Stimulated activated CD8-positive, alpha-beta memory T cell treated with anti-CD3 and anti-CD28 coated beads, Interleukin-2, amount 100 ng/mL, for 48 hours (primary cell): Measurements from ENCODE around the gene MAP4K5.

Experiments
- DNase-seq, 2 donors: peaks; one replicate each; pipeline ENCODE4 v3.0.0-alpha.2; 2020; ENCODE audit warnings: low read depth in 2 of 2

The MAP4K5 gene

DNA sequence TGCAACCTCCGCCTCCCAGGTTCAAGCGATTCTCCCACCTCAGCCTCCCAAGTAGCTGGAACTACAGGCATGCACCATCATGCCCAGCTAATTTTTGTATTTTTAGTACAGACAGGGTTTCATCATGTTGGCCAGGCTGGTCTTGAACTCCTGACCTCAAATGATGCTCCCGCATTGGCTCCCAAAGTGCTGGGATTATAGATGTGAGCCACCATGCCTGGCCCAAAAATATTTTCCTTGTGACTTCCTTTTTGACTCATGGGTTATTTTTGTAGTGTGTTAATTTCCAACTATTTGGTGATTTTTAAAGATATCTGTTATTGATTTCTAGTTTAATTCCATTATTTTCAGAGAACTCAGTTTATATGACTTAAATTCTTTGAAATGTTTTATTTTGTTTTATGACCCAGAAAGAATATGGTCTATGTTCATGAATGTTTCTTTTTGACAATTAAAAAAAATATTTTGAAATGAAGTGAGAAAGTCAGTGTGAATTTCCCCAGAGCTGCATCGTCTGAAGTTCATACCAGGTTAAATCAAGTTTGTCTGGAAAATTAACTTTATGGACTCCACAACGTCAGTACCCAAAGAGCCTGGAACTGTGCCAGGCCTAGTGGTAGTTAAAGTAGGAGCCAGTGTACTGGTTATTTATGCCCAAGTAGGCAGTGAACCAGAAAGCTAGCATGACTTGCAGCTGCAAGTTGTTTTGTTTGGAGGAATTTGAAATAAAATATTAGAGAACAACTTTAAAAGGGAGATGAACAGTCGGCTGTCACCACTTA lies 132.9 kb downstream of the MAP4K5 start:
- no peak for DNase-seq

DNA sequence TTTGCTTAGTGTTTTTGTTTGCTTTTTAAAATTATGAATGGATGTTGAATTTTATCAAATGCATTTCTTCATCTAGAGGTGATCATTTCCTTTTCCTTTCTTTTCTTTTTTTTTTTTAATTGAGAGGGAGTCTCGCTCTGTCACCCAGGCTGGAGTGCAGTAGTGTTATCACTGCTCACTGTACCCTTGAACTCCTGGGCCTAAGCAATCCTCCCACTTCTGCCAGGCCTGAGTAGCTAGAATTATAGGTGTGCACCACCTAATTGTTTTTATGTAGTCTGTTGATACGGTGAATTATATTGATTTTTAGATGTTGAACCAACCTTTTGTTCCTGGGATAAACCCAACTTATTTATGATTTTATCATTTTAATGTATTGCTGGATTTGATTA lies 134.2 kb downstream of the MAP4K5 start:
- no peak for DNase-seq

DNA sequence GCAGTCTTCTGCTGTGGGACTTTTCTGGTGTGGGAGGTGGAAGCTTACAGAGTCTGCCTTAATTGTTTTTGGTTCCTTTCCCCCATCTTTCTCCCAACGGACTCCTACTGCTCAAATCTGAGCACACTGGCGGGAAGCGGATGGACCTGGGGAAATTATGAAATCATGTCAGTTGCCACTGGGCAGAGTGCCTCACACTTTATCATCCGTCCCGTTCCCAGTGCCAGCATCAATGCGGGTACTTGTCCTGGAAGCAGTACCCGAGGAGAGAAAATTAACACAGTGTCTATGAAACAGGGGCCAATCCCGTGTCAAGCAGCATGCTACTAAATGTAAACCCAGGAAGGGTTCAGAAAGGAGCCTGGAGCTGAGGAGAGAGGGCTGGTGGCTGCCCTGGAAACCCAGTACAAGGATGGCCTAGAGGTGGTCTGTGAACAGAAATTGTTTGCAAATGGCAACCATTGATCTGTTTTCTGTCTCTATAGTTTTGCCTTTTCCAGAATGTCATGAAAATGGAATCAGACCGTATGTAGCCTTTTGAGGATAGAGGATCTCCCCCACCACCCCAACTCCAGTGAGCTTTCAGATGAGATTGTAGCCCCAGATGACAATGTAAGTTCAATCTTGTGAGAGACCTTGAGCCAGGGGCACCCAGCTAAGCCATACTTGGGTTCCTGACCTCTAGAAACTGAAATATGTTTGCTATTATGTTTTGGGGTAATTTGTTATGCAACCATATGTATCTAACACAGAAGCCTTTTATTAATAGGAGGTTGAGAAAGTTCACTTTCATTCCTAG lies 134.8 kb downstream of the MAP4K5 start:
- no peak for DNase-seq

DNA sequence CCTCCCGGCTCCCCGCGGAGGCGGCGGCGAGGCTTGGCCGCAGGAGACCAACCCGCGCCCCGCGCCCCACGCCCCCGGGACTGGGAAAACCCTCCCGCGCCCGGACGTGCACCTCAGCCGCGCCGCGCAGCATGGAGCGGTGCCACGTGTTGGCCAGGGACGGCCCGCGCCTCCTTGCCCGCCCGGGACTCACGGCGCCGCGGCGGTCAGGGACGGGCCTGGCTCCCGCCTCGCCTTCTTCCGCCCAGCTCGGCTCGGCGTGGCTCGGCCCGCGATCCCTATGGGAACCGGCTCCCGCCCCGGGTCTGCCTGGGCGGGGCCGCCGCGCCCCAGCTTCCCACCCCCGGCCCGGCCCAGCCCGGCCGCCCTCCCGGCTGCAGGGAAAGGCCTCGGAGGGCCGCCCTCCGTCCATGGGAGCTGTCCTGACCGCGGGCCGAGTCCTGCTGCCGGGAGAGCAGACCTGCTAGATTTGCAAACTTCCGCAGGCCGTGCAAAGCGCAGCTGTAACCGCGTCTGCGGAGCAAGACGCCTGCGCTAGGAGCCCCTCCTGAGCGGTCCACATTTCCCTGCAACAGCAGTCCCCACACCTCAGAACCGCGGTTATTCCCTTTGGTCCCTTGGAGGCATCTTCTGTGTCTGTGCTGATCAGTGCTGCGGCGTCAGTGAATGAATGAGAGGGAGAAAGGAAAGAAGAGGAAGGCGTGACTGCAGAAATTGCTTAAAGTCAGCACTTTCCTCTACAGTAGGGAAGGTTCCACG lies 135.6 kb downstream of the MAP4K5 start, which contains the start of gene CDKL1:
Gene CDKL1 (minus strand): TSS at position 251 of the 759 bp plus-strand sequence. CDS start 1,013 bp downstream, outside the sequence.
- peak; percentile 30 to 34 for DNase-seq

DNA sequence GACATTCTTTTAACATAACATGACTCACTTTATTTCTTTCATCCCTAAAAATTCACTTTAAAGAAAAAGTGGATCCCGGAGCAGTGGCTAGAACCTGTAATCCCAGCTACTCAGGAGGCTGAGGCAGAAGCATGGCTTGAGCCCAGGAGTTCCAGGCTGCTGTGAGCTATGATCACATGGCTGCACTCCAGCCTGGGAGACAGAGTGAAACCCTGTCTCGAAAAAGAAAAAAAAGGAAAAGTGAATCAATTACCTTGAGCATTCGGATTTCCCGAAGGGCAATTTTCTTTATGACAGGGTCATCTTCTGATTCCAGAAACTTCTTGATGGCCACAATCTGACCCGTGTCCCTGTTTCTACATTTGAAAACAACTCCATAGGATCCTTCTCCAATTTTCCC lies 136.9 kb downstream of the MAP4K5 start:
- DNase-seq: no peak

DNA sequence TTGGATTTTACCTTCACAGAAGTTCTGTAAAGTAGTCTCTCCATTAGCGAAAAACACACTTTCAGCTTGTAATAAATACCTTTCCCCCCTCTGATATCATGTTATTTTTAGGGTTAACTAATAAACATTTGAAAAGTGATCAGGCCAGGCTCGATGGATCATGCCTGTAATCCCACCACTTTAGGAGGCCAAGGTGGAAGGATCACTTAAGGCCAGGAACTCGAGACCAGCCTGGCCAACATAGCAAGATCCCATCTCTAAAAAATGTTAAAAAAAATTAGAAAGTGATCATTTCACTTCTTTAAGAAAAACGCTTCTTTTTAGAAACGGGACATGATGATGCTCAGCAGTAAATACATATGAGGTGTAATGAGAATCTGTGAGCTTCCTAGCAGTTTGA lies 137.7 kb downstream of the MAP4K5 start:
- DNase-seq: no peak

DNA sequence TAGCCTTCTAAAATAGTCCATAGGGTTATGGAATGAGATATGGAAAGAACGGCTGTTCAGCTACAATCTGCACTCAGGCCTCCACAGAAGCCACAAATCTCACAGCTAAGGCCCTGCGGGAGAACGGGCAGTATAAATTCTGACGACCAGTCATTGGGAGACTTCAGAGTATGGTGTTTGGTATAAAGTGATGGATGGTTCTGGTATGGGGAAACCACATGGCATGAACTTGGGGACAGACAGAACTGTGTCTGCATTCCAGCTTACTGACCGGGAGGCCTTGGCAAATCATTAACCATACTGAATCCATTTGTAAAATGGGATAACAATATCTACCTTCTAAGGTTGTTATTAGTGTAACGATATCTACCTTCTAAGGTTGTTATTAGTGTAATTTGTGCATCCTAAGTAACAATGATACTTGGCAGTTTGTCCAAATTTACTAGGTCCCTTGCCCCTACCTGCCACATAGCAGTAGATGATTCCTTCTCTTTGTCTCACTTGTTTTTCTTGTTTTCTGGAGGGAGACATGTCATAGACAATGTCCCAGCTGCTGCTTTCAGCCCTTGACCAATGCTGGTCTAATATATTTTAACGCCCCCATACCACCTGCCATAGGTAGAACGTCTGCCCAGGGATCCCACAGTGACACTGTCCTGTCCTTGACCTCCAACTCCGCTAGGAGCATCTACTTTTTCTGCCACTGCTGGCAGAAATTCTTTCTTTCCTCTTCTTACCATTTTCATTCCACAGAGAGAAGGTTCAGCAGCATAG lies 142.5 kb downstream of the MAP4K5 start:
- DNase-seq: no peak

DNA sequence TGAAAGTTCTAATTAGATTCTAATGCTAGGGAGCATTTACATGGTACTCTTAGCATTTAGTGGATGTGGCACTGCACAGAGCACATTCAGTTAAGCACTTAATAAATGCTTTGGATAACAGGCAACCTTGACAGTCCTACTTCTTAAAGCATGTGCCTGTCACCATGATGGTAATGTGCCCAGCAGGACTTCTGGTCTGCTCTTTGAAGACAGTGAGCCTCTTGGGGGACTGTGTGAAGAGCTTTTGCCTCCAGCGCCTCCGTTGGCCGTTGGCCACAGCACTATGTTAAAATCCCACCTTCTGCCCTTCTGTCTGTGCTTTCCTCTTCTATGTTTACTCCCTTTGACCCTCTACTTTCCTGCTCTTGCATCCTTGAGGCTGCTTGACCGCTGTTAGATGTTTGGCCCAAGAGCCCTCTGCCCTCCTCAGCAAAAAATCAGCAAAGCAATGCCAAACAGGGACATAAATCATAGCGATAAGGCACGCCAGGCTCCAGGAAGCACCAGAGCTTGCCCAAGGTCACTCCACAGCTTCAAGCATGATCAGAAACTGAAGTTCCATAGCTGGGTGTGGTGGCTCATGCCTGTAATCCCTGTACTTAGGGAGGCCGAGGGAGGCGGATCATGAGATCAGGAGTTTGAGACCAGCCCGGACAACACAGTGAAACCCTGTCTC lies 144.0 kb downstream of the MAP4K5 start:
- no peak for DNase-seq

DNA sequence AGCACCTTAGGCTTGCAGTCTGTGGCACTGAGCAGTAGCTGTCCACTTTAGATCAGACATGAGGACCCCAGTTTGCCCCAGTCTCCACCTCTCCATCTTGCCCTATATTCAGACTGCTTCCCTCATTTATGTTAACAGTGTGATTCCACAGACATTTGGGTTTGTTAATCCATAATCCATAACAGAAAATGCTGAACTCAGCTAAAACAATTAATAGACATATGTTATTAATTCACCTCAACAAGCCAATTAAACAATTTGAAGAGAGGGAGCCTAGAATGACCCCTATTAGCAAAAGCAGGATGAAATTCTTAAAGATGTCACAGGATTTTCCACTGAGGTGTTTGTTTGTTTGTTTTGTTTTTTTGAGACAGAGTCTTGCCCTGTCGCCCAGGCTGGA lies 144.8 kb downstream of the MAP4K5 start:
- DNase-seq: no peak

DNA sequence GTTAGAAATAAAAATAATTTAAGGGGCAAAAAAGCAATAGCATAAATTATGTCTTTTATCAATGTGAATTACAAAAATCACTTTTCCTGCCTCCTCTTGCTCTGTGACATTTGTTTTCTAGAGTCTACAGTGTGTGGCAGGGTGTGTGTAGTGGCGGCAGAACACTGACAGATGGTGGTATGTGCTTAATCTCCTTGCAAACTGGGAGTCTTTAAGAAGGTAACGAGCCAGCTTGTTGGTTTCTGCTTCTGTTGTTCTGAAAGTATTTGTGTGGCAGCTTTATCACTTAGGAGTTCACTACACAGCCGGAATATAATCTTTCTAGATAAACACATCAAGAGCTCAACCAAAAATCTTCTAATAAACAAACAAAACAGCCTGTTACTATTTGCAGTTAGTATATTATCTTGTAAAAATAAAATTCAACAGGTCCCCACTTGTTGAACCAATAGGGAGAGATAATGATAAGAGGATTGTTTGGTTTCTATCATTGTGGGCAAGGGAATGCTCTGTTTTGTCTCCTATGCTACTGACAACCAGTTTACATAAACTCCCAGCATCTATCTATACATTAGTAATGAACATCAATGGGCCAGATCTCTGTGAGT lies 148.6 kb downstream of the MAP4K5 start:
- no peak for DNase-seq

DNA sequence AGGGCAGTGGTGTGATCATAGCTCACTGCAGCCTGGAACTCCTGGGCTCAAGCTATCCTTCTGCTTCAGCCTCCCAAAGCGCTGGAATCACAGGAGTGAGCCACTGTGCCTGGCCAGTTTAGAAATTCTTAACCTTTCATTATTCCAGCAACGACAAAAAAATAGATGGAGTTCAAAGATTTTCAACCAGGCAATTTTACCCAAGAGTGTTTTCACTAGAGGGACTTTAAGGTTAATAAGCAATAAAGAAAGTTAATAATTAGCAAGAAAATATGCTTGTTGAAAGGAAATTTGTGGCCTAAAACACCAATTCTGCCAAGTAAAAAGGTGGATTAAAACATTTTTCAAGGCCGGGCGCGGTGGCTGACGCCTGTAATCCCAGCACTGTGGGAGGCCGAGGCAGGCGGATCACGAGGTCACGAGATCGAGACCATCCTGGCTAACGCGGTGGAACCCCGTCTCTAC lies 150.5 kb downstream of the MAP4K5 start:
- DNase-seq: no peak

DNA sequence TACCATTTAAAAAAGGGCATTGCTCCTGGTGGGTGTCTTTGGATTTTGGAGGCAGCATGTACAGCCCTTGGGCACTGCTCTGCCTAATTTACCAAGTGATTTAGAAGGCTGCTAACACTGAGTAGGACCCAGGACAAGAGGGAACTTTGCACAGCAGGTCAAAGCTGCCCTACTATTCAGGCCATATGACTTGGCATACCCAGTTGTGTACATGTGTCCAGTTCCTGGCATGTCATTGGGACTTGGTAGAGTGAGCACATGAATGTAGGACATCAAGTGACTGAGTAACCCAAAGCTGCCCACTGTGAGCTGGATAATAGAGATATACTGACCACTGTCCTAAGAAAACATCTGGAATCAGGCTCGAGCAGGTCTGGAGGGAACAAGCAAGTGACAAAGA lies 151.4 kb downstream of the MAP4K5 start:
- no peak for DNase-seq

DNA sequence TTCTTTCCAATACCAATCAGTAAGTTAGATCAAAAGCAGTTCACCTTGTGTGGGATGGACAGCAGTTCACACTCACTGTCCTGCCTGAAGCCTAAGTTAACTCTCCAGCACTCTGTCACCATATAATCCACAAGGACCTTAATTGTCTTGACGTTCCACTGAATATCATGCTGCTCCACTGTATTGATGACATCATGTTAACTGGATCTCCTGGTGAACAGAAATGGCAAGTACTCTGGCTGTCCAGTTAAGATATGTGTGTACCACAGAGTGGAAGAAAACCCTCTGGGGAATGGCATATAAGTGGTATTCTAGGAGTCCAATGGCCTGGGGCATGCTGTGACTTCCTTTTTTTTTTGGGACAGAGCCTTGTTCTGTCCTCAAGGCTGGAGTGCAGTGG lies 151.9 kb downstream of the MAP4K5 start:
- DNase-seq: no peak

DNA sequence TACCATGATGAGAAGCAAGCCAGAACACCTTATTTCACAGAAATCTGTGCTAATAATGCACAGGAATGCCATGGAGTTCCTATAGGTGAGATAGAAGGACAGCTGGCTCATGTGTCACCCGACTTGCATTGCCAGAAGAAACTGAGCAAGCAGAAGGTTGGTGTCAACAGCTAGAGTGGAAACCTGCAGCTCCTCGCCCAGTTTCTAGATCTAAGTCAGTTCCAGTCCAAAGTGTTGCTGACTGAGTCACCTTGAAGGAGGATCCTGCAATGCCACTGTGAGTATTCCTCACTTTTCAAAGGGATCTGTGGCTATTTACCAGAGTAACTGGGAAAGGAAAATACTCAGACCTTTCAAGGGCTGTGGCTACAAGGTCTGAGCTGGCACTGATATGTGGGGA lies 152.8 kb downstream of the MAP4K5 start:
- no peak for DNase-seq

DNA sequence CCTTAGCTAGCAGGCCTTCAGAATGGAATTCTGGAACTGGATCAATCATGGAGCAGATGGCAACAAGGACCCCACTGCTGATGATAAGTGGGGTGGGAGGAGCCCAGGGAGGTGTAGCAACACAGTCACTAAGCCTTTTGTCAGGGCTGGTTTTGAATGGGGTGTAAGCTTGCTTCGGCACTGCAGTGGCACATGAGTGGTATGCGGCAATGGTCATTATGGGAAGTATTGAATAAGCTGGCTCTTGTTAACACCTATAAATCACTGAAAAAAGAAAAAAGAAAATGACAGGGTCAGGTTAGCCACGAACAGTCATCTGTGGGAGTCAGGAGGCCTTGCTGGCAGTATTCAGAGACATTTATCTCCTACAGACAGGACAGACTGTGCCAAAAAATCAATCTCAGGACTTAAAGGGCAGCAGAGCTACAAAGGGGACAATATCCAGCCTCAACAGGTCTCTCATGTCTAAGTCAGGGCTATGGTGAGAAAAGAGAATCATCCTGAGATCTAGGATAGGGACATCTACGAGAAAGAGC lies 154.8 kb downstream of the MAP4K5 start:
- DNase-seq: no peak

DNA sequence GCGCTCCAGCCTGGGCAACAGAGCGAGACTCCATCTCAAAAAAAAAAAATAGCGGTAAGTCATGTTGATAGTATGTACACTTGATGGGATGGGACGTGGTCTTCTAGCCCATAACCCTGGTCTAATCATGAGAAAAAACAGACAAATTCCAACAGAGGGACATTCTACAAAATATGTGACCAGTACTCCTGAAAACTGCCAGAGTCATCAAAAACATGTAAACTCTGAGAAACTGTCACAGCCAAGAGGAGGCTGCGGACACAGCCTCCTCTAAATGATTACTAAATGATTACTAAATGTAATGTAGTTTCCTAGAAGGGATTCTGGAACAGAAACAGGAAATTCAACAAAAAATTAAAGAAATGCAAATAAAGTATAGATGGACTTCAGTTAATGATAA lies 156.6 kb downstream of the MAP4K5 start:
- no peak for DNase-seq

DNA sequence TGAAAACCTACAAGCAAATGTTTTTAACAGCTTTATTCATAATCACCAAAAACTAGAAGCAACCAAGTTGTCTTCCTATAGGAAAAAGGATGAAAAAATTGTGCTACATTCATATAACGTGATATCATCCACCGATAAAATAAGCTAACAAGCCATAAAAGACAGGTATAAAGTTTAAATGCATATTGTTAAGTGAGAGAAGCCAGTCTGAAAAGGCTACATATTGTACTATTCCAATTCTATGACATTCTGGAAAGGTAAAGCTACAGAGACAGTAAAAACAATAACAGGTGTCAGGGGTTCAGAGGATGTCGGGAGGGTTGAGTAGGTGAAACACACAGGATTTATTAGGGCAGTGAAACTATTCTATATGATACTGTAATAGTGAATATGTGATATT lies 158.4 kb downstream of the MAP4K5 start:
- DNase-seq: no peak

DNA sequence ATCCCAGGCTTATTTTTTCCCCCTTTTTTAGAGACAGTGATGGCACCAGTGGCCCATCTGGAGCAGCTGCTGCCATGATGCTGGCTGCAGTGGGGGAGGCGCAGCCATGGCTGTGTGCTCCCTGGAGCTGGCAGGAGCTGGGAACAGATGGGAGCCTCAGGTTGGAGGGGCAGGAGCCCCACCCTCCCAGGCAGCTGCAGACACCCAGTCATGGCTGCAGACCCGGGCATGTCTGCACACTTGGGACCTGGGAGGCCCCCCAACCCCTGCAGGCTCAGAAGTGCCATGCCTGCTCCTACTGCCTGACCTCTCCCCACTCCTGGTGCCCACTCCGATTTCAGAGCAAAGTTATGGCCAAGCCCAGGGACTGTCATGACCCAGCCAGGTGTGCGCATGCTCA lies 160.8 kb downstream of the MAP4K5 start:
- no peak for DNase-seq
